ENCODE results near the gene TMEM150C. TPM values are rescaled to one million over a fixed set of nuclear protein-coding genes. Genes with fewer than 3 reads are reported as not detected.
"Not testable (repeated sequence)": the region's sequence is repeated elsewhere in the genome, so short reads cannot be mapped to it uniquely, and the experiment has no call there.

Gene TMEM150C
- total RNA-seq, 1 experiment from 2014 or later = 0.58 TPM

DNA sequence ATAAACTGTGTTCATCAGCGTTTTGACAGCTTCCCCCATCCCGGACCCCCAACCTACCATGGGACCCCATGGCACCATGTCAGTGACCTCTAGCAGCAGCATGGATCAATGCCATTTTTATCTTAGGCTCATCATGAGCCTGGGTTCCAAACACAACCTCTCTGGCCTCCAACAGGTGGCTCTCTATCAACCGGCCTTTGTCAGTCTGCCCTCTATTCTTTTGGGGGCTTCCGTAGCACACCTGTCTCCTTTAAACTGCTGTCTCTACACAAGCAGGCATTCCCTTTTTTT lies 721 bp upstream of the TMEM150C start:
- ATAC-seq (no peak), DNase-seq (no peak)
- Histone ChIP-seq H3K9me2 (replicated peaks; ENCODE audit: low read length) (no peaks in the 10 kb centered on the region), H3K9me3 (ENCODE audit: low read length) (no peaks in the 10 kb centered on the region), H3K79me2 (ENCODE audit: low read length) (no peaks in the 10 kb centered on the region), H3F3A (ENCODE audit: low read length, unreplicated experiment) (no peaks in the 10 kb centered on the region), H3K27me3 (ENCODE audit: low read length) (peaks cover 17% of the 10 kb centered on the region), H3K27ac (ENCODE audit: low read length) (no peak overlapping the region), H3K36me3 (ENCODE audit: low read depth, low read length) (no peaks in the 10 kb centered on the region), H3K4me1 (ENCODE audit: insufficient read depth, low read length) (no peaks in the 10 kb centered on the region), H4K20me1 (ENCODE audit: low read length) (no peaks in the 10 kb centered on the region), H3K9ac (ENCODE audit: low read length) (no peak overlapping the region), H3K4me2 (ENCODE audit: low read length) (peak overlapping the region; percentile 80), H3K4me3 (ENCODE audit: low read length) (peak overlapping the region; percentile 61; the same call in 1 of the 2 replicates), H2AFZ (ENCODE audit: low read length) (peak overlapping the region; percentile 79)
- no peak for TF ChIP-seq EZH2 (IDR thresholded peaks at IDR 0.05; ENCODE audit: low read length, unreplicated experiment)
- TF ChIP-seq, protein P1, sequence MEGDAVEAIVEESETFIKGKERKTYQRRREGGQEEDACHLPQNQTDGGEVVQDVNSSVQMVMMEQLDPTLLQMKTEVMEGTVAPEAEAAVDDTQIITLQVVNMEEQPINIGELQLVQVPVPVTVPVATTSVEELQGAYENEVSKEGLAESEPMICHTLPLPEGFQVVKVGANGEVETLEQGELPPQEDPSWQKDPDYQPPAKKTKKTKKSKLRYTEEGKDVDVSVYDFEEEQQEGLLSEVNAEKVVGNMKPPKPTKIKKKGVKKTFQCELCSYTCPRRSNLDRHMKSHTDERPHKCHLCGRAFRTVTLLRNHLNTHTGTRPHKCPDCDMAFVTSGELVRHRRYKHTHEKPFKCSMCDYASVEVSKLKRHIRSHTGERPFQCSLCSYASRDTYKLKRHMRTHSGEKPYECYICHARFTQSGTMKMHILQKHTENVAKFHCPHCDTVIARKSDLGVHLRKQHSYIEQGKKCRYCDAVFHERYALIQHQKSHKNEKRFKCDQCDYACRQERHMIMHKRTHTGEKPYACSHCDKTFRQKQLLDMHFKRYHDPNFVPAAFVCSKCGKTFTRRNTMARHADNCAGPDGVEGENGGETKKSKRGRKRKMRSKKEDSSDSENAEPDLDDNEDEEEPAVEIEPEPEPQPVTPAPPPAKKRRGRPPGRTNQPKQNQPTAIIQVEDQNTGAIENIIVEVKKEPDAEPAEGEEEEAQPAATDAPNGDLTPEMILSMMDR (conservative IDR thresholded peaks at IDR 0.05; ENCODE audit: low read depth, low read length) = no peak
- no peak for TF ChIP-seq EZH2phosphoT487 (IDR thresholded peaks at IDR 0.05; ENCODE audit: borderline replicate concordance, low read length)
- intact Hi-C loops (cut with micrococcal nuclease) = no loop called here
- CTCF ChIA-PET = no interaction called here
- no TSS peak for BruUV-seq (replicated peaks)
- POLR2A ChIA-PET (ENCODE audit: unreplicated experiment) = no interaction called here

DNA sequence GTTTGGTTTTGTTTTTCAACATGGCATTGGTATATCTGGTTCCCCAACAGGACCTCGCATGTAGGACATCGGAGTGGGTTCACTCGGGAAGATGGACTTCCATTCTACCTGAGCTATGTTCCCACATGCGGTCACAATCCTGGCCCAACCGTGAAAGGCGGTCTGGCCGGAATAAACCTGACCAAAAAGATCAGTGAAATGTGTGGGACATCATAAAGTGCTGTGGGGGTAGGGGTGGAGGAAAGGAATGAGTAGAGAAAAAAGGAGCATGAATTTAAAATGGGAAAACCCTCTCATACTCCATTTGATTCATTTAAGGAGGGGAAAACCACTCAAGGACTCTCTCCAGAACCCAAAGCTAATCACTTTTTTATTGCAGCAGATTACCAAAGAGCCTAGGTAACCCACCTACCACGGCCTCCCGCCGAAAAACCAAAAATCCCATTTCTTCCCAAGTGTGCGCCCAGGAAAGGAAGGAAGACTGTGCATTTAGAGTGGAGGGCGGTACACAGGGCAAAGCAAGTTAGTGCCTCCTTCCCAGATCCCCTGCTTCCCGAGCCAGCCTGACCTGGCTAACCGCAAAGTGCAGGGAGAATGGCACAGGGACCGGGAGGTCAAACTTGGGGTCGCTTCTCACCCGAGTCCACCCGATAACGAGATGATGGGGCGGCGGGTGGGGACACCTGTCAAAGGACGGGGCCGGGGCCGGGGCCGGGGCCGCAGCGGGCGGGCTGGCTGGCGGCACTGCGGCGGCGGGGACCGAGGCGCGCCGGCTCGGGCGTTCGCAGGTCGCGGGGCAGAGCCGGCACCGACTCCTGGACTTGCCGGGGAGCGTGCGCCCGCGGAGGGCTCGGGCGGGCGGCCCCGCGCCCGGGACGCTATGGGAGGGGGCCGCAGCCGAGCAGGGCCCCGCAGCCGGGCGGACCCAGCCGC lies 669 bp downstream of the TMEM150C start:
- Histone ChIP-seq H3K9me2 (replicated peaks; ENCODE audit: low read length) (no peaks in the 10 kb centered on the region), H3K36me3 (ENCODE audit: low read depth, low read length) (no peaks in the 10 kb centered on the region), H3K9me3 (ENCODE audit: low read length) (no peaks in the 10 kb centered on the region), H3K9ac (ENCODE audit: low read length) (no peak overlapping the region), H3K79me2 (ENCODE audit: low read length) (no peaks in the 10 kb centered on the region), H3K4me3 (ENCODE audit: low read length) (peak overlapping the region; percentile 53; the same call in 1 of the 2 replicates), H2AFZ (ENCODE audit: low read length) (no peak overlapping the region), H3K27me3 (ENCODE audit: low read length) (peaks cover 17% of the 10 kb centered on the region), H4K20me1 (ENCODE audit: low read length) (no peaks in the 10 kb centered on the region), H3F3A (ENCODE audit: low read length, unreplicated experiment) (no peaks in the 10 kb centered on the region), H3K4me1 (ENCODE audit: insufficient read depth, low read length) (no peaks in the 10 kb centered on the region), H3K4me2 (ENCODE audit: low read length) (peak overlapping the region; percentile 68), H3K27ac (ENCODE audit: low read length) (no peak overlapping the region)
- CTCF ChIA-PET = no interaction called here
- no TSS peak for BruUV-seq (replicated peaks)
- intact Hi-C loops (cut with micrococcal nuclease) = no loop called here
- TF ChIP-seq EZH2 (IDR thresholded peaks at IDR 0.05; ENCODE audit: low read length, unreplicated experiment) (no peak), EZH2phosphoT487 (IDR thresholded peaks at IDR 0.05; ENCODE audit: borderline replicate concordance, low read length) (no peak)
- TF ChIP-seq, protein P1 (conservative IDR thresholded peaks at IDR 0.05; ENCODE audit: low read depth, low read length) = no peak
- peak; percentile 43; the same call in 1 of the 2 replicates for ATAC-seq
- POLR2A ChIA-PET (ENCODE audit: unreplicated experiment) = no interaction called here
- DNase-seq = no peak

DNA sequence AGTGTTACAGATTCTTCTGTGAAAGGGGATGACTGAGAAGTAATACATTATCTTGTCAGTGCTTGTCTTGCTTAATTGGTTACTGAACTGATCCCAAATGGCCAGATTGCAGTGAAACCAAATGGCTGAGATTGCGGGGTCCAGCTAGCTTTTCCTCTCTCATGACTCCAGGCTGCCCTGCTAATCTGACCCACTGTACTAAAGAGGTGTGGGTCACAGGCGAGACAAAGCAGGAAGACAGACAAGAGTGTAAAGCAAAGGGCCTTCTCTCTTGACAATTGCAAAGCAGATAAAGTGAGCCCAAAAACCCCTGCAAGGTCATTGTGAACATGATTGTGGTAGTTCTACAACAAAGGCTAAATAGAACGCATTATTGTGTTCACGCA lies 2.1 kb downstream of the TMEM150C start:
- no peak for TF ChIP-seq EZH2 (IDR thresholded peaks at IDR 0.05; ENCODE audit: low read length, unreplicated experiment)
- TF ChIP-seq, protein P1 (conservative IDR thresholded peaks at IDR 0.05; ENCODE audit: low read depth, low read length) = no peak
- TF ChIP-seq EZH2phosphoT487 (IDR thresholded peaks at IDR 0.05; ENCODE audit: borderline replicate concordance, low read length) = no peak
- Histone ChIP-seq H3K36me3 (ENCODE audit: low read depth, low read length) (no peaks in the 10 kb centered on the region), H3K27ac (ENCODE audit: low read length) (no peak overlapping the region), H3K4me1 (ENCODE audit: insufficient read depth, low read length) (no peaks in the 10 kb centered on the region), H3K79me2 (ENCODE audit: low read length) (no peaks in the 10 kb centered on the region), H4K20me1 (ENCODE audit: low read length) (no peaks in the 10 kb centered on the region), H3K9me2 (replicated peaks; ENCODE audit: low read length) (no peaks in the 10 kb centered on the region), H3K9me3 (ENCODE audit: low read length) (no peaks in the 10 kb centered on the region), H3K4me2 (ENCODE audit: low read length) (no peak overlapping the region), H3K4me3 (ENCODE audit: low read length) (no peak overlapping the region), H2AFZ (ENCODE audit: low read length) (no peak overlapping the region), H3K9ac (ENCODE audit: low read length) (no peak overlapping the region), H3K27me3 (ENCODE audit: low read length) (peaks cover 17% of the 10 kb centered on the region), H3F3A (ENCODE audit: low read length, unreplicated experiment) (no peaks in the 10 kb centered on the region)
- DNase-seq (no peak), ATAC-seq (no peak)
- ChIA-PET POLR2A (ENCODE audit: unreplicated experiment) (no interaction called here), CTCF (no interaction called here)
- no TSS peak for BruUV-seq (replicated peaks)
- intact Hi-C loops (cut with micrococcal nuclease) = no loop called here

DNA sequence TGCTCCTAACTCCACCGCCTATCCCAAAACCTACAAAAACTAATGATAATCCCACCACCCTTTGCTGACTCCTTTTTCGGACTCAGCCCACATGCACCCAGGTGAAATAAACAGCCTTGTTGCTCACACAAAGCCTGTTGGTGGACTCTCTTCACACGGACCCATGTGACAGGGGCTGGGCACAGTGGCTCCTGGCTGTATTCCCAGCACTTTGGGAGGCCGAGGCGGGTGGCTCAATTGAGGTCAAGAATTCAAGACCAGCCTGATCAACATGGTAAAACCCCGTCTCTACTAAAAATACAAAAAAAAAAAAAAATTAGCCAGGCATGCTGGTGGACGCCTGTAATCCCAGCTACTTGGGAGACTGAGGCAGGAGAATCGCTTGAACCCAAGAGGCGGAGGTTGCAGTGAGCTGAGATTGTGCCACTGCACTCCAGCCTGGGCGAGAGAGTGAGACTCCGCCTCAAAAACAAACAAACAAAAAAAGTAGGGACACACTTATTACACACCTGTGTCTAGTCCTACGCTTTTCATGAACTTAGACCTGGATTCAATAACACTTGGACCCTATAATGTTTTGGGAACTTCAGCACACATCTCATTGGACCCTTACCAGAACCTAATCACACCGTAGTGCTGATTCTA lies 2.6 kb downstream of the TMEM150C start:
- ATAC-seq; H3K4me1 ChIP-seq (ENCODE audit: insufficient read depth, low read length); intact Hi-C loops (cut with micrococcal nuclease); H3K9me3 ChIP-seq (ENCODE audit: low read length); H2AFZ ChIP-seq (ENCODE audit: low read length); H3K9me2 ChIP-seq (replicated peaks; ENCODE audit: low read length); POLR2A ChIA-PET (ENCODE audit: unreplicated experiment); H3K79me2 ChIP-seq (ENCODE audit: low read length); DNase-seq; H3K9ac ChIP-seq (ENCODE audit: low read length); BruUV-seq (replicated peaks); H3K27ac ChIP-seq (ENCODE audit: low read length); H3K4me2 ChIP-seq (ENCODE audit: low read length); H4K20me1 ChIP-seq (ENCODE audit: low read length); H3K4me3 ChIP-seq (ENCODE audit: low read length); H3F3A ChIP-seq (ENCODE audit: low read length, unreplicated experiment); CTCF ChIA-PET; H3K36me3 ChIP-seq (ENCODE audit: low read depth, low read length): not testable (repeated sequence)
- peaks cover 17% of the 10 kb centered on the region for H3K27me3 ChIP-seq (ENCODE audit: low read length)

Data from PC-3 (cell line).